8988T (cell line): ENCODE measurements around the gene FASTKD2.
"Not testable (repeated sequence)": the region's sequence is repeated elsewhere in the genome, so short reads cannot be mapped to it uniquely, and the experiment has no call there.

Experiments
- DNase-seq: peaks from one replicate; pipeline ENCODE4 v3.0.0; 2011

FASTKD2 gene

GRCh38 chr2:206792645-206793044 lies 27.2 kb downstream of the FASTKD2 start:
- no peak for DNase-seq

GRCh38 chr2:206797376-206797775 lies 32.0 kb downstream of the FASTKD2 start:
- no peak for DNase-seq

- no peak for DNase-seq
Observed at GRCh38 chr2:206798000-206798399, 32.6 kb downstream of the FASTKD2 start.

GRCh38 chr2:206799083-206799482 lies 33.7 kb downstream of the FASTKD2 start:
- no peak for DNase-seq

DNA sequence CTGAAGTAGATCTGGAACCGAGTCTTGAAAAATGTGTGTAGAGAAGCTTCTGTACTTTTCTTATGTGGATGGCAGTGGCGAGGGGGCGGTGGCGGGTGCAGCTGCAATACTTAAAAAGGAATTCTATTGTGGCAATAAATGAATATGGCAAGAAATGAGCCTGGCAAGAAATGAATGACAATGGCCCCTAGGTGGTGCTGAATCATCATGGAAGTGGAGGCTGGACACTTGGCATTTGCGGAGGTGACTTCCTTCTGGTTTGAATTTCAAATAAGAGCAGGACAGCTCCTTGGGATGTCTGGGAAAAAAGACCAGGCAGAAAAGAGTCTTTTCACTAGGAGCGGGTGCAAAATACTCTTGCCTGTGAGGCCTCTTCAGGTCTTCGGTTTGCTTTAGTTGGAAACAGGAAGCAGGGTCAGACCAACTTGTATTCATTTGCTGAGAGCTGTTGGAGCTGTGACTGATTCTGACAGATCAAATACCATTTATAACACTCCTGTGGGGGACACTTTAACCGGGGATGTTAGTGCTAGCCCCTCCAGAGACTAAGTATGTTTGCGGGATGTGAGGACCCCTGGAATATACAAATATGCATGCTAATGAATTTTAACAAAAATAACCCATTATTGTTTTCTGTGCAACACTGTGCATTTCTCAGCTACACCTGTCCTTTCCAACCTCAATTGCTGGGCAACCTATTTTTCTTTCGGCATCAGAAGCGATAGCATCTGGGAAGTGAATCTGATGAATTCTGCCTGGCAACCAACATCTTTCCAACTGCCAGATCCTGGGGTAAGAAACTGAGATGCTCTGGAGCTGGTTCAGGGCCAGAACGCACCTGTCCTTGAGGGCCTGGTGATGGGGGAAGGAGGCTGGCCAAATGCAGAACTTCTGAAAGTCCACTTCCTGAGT lies 35.4 kb downstream of the FASTKD2 start:
- DNase-seq: no peak

- no peak for DNase-seq
Observed at GRCh38 chr2:206801418-206802189, 36.2 kb downstream of the FASTKD2 start.

GRCh38 chr2:206802654-206803514 lies 37.5 kb downstream of the FASTKD2 start:
- DNase-seq: no peak

DNA sequence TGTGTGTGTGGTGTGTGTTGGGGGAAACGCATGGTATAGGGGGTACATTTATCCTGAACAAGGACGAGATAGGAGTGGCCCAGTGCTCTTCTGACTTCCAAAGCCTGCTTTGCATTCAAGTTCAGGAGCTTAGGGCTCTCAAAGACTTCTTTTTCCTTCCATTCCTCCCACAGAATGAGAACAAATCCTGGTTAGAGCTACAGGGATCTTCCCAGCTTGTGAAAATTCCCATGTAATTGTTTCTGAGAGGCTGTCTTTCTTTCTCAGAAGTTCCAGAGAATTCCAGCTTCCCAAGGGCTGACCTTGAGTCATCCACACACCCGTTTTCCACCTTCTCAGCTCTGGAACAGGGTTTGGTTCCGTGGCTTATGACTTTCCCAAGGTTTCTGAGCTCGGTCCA lies 38.9 kb downstream of the FASTKD2 start:
- DNase-seq: no peak

DNA sequence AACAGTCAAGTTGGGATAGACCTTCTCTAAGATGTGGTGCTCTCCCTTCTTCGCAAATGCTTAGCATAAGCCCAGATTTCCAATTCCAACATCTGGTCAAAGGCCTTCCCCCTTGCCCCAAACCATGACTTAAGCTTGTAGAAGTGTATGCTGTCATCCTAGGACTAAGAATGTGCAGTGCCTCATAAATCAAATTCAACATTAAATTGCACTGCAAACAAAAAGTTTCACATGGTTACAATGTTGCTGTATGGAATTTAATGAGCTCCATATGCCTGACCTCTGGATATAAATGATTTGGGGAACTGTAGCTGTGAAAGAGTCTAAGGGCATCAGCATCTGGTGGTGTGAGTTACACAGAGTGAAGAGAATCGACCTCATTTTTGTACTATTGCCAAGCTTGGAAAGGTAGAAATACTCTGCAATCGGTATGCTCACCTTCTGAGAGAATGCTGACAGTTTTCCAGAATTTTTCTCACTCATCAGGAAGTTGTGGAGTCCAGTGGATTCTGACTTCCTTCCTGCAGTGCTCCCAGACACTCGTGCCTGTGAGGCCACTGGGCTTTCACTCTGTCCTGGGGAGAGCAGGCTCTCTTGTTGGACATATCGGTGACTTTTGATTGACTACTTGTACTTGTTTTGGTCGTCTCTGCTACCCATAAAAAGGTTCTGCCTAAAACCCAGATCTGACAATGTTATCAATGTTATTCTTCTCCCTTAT lies 40.6 kb downstream of the FASTKD2 start:
- no peak for DNase-seq

DNA sequence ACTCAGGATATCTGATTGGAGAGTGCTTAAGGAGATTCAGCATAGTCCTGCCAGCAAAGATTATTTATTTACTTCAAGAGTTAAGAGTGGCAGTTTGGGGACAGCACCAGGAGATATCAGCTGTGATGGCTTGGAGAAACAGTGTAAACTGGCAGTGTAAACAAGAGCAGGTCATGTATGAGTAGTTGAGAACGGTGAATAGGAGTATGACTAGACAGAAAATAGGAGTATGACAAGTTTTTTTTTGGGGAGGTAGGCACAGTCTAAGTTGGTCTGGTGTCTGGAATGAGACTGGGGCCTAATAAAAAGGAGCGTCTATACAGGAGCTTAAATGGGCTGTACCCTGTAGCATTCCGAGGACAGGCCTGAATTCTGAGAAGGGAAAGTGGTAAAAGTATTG lies 42.2 kb downstream of the FASTKD2 start:
- not testable (repeated sequence) for DNase-seq

- DNase-seq: not testable (repeated sequence)
Observed at GRCh38 chr2:206812471-206812870, 47.1 kb downstream of the FASTKD2 start.

DNA sequence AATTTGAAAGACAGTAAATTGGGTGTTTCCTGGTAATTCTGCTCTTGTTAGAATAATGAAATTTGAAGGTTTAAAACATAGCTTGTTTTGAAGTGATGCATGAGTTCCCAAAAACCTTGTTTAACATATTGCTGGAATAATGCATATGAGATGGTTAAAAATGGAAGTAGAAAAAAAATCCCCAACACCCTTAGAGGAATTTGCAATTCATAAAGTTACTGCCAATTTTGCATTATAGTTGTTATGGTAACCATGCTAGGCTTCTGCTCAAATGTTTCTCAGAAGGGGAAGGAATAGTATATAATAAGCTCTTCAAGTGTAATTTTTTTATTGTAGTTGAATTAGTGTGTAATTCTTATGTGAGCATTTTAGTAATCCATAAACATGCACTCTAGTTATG lies 49.1 kb downstream of the FASTKD2 start:
- DNase-seq: no peak

GRCh38 chr2:206820807-206821206 lies 55.4 kb downstream of the FASTKD2 start:
- DNase-seq: no peak

GRCh38 chr2:206823178-206823577 lies 57.8 kb downstream of the FASTKD2 start:
- no peak for DNase-seq

GRCh38 chr2:206824087-206824618 lies 58.7 kb downstream of the FASTKD2 start:
- DNase-seq: no peak

GRCh38 chr2:206824993-206825392 lies 59.6 kb downstream of the FASTKD2 start:
- DNase-seq: no peak

DNA sequence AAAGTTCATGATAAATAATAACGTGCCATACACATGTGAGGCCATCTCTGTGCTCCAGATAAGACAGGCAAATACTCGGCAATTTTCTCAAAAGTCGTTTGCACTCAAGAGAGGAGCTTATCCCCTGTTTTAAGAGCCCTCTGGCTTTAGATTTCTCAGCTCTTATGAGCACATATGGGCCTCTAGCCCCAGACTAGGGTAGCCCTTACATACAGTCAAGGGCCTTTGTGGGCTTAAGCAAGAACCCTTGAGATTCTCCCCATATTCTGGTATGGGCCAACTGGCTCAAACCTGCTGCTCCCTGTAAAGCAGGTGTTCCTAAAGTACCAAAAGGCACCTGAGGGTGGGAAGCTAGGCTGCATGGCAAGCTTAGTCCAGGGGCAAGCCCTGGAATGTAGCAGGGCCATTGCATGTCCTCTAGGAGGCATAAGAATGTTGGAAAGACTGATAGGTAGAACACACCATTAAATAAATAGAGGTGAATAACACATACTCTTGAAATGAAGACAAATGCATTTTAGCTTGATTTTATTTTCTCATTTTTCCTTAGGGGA lies 66.1 kb downstream of the FASTKD2 start:
- no peak for DNase-seq

GRCh38 chr2:206832873-206833272 lies 67.5 kb downstream of the FASTKD2 start:
- no peak for DNase-seq

DNA sequence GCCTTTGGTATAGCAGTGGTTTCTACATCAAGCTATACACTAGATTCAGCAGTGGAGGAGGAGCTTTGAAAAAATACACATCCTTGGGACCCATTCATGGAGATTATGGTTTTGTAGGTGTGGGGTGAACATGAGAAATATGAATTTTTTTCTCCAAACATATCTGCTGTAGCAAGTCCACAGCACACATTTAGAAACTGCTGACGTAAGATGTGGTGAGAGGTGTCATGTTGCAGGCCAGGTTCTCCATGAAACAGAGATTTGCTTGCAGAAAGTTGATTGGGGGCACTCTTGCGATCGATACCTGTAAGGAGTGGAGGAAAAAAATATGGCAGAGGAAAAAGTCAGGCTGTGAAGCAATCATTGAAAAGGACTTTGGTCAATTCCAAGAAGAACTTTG lies 67.9 kb downstream of the FASTKD2 start:
- no peak for DNase-seq

GRCh38 chr2:206836722-206837121 lies 71.3 kb downstream of the FASTKD2 start:
- DNase-seq: no peak

DNA sequence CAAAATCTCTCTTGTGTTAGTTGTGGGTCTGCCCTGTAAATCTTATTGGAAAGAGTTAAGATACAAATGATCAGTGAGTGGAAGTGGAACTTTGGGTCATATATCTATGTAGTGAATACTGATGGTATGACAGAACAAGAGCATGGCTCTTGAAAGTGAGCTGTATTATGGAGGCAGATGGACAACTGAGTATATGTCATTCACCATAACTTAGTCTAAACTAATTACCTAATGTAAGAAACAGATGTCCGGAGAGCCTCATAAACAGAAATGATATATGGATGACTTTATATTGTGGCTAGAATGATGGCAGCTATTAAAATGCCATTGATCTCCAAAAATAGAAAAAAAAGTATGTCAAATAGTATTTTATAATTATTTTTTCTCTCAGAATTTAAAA lies 72.4 kb downstream of the FASTKD2 start:
- no peak for DNase-seq

DNA sequence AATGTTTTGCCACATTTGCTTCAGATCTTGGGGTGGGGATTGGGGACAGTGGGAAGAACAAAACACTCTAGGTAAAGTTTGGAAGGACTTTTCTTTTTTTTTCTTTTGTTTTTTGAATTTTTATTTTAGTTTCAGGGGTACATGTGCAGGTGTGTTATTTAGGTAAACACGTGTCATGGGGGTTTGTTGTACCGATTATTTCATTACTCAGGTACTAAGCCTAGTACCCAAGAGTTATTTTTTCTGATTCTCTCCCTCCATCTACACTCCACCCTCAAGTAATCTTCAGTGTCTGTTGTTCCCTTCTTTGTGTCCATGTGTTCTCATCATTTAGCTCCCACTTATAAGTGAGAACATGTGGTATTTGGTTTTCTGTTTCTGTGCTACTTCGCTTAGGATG lies 73.3 kb downstream of the FASTKD2 start:
- no peak for DNase-seq
